IMR-90 (cell line): ENCODE data around the gene NR5A2. TPM values are rescaled to one million over a fixed set of nuclear protein-coding genes. Genes with fewer than 3 reads are reported as not detected.

ENCODE experiments used
- ATAC-seq: fragments of 200-7000 bp; cut with Tn5 transposase; 2 replicates; pipeline ENCODE4 v1.9.1; 2020; ENCODE audit warnings: low read depth, mild to moderate bottlenecking, moderate library complexity
- BruUV-seq: library from RNA; stranded (reverse); fragments of 400-500 nt; replicated peaks from 2 replicates; lab custom pipeline; 2021; lab: Mats Ljungman, UMichigan
- CTCF ChIA-PET: fragments of 300-600 bp; formaldehyde crosslinking; extraction: SDS; loops from one replicate; lab custom pipeline; 2021; ENCODE audit warnings: antibody characterized with exemption; lab: Yijun Ruan, JAX
- POLR2A ChIA-PET: fragments of 300-600 bp; sonication (Branson Sonifier 250); formaldehyde crosslinking; loops from one replicate; lab custom pipeline; 2022; ENCODE audit warnings: antibody characterized with exemption; ENCODE audit not compliant: unreplicated experiment; lab: Charles Lee
- DNase-seq: peaks from one replicate; pipeline ENCODE4 v3.0.0; 2013
- H2AFZ ChIP-seq: replicated peaks from 2 replicates; pipeline ENCODE3; 2013; ENCODE audit warnings: low read length, mild to moderate bottlenecking; ENCODE audit not compliant: poor library complexity
- H2AK5ac ChIP-seq: 2 replicates; pipeline ENCODE4 v1.6.1; 2013; ENCODE audit warnings: low read depth, low read length, inconsistent platforms
- H2AK9ac ChIP-seq: replicated peaks from 2 replicates; pipeline ENCODE3; 2013; ENCODE audit warnings: mild to moderate bottlenecking, low read depth, low read length, moderate library complexity; ENCODE audit not compliant: poor library complexity
- H2BK120ac ChIP-seq: 2 replicates; pipeline ENCODE4 v1.6.1; 2013; ENCODE audit warnings: low read depth, low read length, inconsistent platforms
- H2BK15ac ChIP-seq: 3 replicates; pipeline ENCODE4 v1.6.1; 2013; ENCODE audit warnings: low read depth, low read length, inconsistent platforms
- H2BK20ac ChIP-seq: 2 replicates; pipeline ENCODE4 v1.6.1; 2013; ENCODE audit warnings: low read depth, mild to moderate bottlenecking, inconsistent platforms, low read length, moderate library complexity
- H2BK5ac ChIP-seq: 2 replicates; pipeline ENCODE4 v1.6.1; 2013; ENCODE audit warnings: mild to moderate bottlenecking, low read depth, low read length, inconsistent platforms; ENCODE audit not compliant: poor library complexity, severe bottlenecking
- H3K14ac ChIP-seq: replicated peaks from 2 replicates; pipeline ENCODE4 v1.6.1; 2013; ENCODE audit warnings: low read depth, low read length, inconsistent platforms
- H3K18ac ChIP-seq: 2 replicates; pipeline ENCODE4 v1.6.1; 2013; ENCODE audit warnings: low read depth, low read length, control low read depth
- H3K23ac ChIP-seq: 2 replicates; pipeline ENCODE4 v1.6.1; 2013; ENCODE audit warnings: low read depth, low read length, inconsistent platforms
- H3K27ac ChIP-seq: 2 replicates; pipeline ENCODE4 v1.5.1; 2013; ENCODE audit warnings: mild to moderate bottlenecking, control low read depth, low read length; ENCODE audit not compliant: insufficient read depth
- H3K27me3 ChIP-seq: 2 replicates; pipeline ENCODE4 v1.6.1; 2013; ENCODE audit warnings: low read length; ENCODE audit not compliant: control insufficient read depth, insufficient read depth
- H3K36me3 ChIP-seq: 2 replicates; pipeline ENCODE4 v1.6.1; 2013; ENCODE audit warnings: low read length, mixed read lengths; ENCODE audit not compliant: control insufficient read depth, insufficient read depth
- H3K4ac ChIP-seq: 2 replicates; pipeline ENCODE4 v1.6.1; 2013; ENCODE audit warnings: low read depth, low read length, inconsistent platforms
- H3K4me1 ChIP-seq: 2 replicates; pipeline ENCODE4 v1.6.1; 2013; ENCODE audit warnings: low read length, mixed read lengths; ENCODE audit not compliant: control insufficient read depth, insufficient read depth
- H3K4me2 ChIP-seq: 2 replicates; pipeline ENCODE4 v1.6.1; 2013; ENCODE audit warnings: low read depth, mild to moderate bottlenecking, control low read depth, low read length, moderate library complexity
- H3K4me3 ChIP-seq: 2 replicates; pipeline ENCODE4 v1.5.1; 2013; ENCODE audit warnings: low read depth, mild to moderate bottlenecking, control low read depth, low read length, moderate library complexity; ENCODE audit not compliant: insufficient read depth
- H3K56ac ChIP-seq: 2 replicates; pipeline ENCODE4 v1.6.1; 2013; ENCODE audit warnings: low read length, inconsistent platforms; ENCODE audit not compliant: insufficient read depth; ENCODE audit errors: extremely low read depth
- H3K79me1 ChIP-seq, 2 experiments: 2 replicates each; pipeline ENCODE4 v1.6.1; 2013; ENCODE audit warnings: low read length in 2 of 2, inconsistent platforms in 1 of 2, low read depth in 1 of 2
- H3K9ac ChIP-seq: 2 replicates; pipeline ENCODE4 v1.6.1; 2013; ENCODE audit warnings: low read depth, low read length, control low read depth
- H3K9me1 ChIP-seq: 2 replicates; pipeline ENCODE4 v1.6.1; 2013; ENCODE audit warnings: low read length, inconsistent platforms; ENCODE audit not compliant: insufficient read depth
- H3K9me3 ChIP-seq: 2 replicates; pipeline ENCODE4 v1.6.1; 2013; ENCODE audit warnings: low read length; ENCODE audit not compliant: control insufficient read depth, insufficient read depth
- H4K20me1 ChIP-seq: 2 replicates; pipeline ENCODE4 v1.6.1; 2013; ENCODE audit warnings: low read length, inconsistent platforms; ENCODE audit not compliant: insufficient read depth
- H4K5ac ChIP-seq: 2 replicates; pipeline ENCODE4 v1.6.1; 2013; ENCODE audit warnings: mild to moderate bottlenecking, low read depth, low read length, control low read depth
- H4K8ac ChIP-seq, 2 experiments: 2 replicates each; pipeline ENCODE4 v1.6.1; 2013; ENCODE audit warnings: low read depth in 2 of 2, low read length in 2 of 2, control low read depth in 1 of 2, inconsistent platforms in 1 of 2
- H4K91ac ChIP-seq: 2 replicates; pipeline ENCODE4 v1.6.1; 2013; ENCODE audit warnings: low read depth, low read length, inconsistent platforms; ENCODE audit not compliant: insufficient read depth
- MXI1 ChIP-seq: IDR thresholded peaks from 2 replicates; pipeline ENCODE4 v1.6.1; 2012; ENCODE audit warnings: low read depth, mild to moderate bottlenecking, low read length, moderate library complexity, borderline replicate concordance
- POLR2A ChIP-seq: IDR thresholded peaks from 2 replicates; pipeline ENCODE4 v1.6.1; 2012; ENCODE audit warnings: mild to moderate bottlenecking, low read depth, low read length
- WGBS, 2 experiments: methylation state at CpG; one replicate each; pipeline versions ENCODE4 v1.1.5 to v1.1.7; 2013; ENCODE audit warnings: missing lambda C conversion rate in 2 of 2; ENCODE audit not compliant: insufficient read length in 1 of 2; ENCODE audit errors: extremely low coverage in 2 of 2; 5-methylcytosine and 5-hydroxymethylcytosine counted together
- dilution Hi-C: fragments of 300-500 bp; cut with HindIII; formaldehyde crosslinking; loops from one replicate; pipeline ENCODE4 v1.14.3; 2018; ENCODE audit warnings: low sequenced_read_pairs; ENCODE audit not compliant: unreplicated experiment
- in situ Hi-C: fragments of 300-500 bp; cut with MboI; formaldehyde crosslinking; loops from 3 replicates; pipeline ENCODE4 v1.14.3; 2019; ENCODE audit warnings: low sequenced_read_pairs, inconsistent platforms, mixed read lengths
- intact Hi-C: fragments of 100-400 bp; cut with micrococcal nuclease; formaldehyde crosslinking; loops from 2 replicates; pipeline ENCODE4 v1.10.0; 2022
- polyA plus RNA-seq, 3 experiments: library from polyadenylated mRNA; depleted of rRNA; stranded (reverse); fragments of >200 nt; gene quantifications; 2 replicates each; pipeline ENCODE4 v1.2.3, GENCODE V29; 2012; ENCODE audit warnings: low replicate concordance in 1 of 3
- total RNA-seq: library from RNA; depleted of rRNA; stranded (reverse); fragments of >200 nt; gene quantifications from 2 replicates; pipeline ENCODE4 v1.2.3, GENCODE V29; 2012

NR5A2 gene
- total and polyA plus RNA-seq, 2 of the 4 experiments (the other 2 are of a cell fraction) = 0.03 to 0.18 TPM

- no peak overlapping the region for H2AK5ac ChIP-seq
- no peaks in the 10 kb centered on the region for H3K4me1 ChIP-seq
- intact Hi-C loops = no loop called here
- no peak overlapping the region for H3K4me2 ChIP-seq
- no peak overlapping the region for H4K5ac ChIP-seq
- H2BK5ac ChIP-seq = no peak overlapping the region
- in situ Hi-C loops = no loop called here
- TF ChIP-seq POLR2A = no peak
- TF ChIP-seq MXI1 = no peak
- no peaks in the 10 kb centered on the region for H3K27me3 ChIP-seq
- BruUV-seq = no TSS peak
- no peak overlapping the region for H3K56ac ChIP-seq
- H3K36me3 ChIP-seq = no peaks in the 10 kb centered on the region
- H3K18ac ChIP-seq = no peak overlapping the region
- no peak overlapping the region for H3K23ac ChIP-seq
- H2AFZ ChIP-seq = no peak overlapping the region
- ChIA-PET POLR2A (no interaction called here), CTCF (no interaction called here)
- no peak overlapping the region for H4K91ac ChIP-seq
- H3K14ac ChIP-seq = no peak overlapping the region
- H3K9me3 ChIP-seq = no peaks in the 10 kb centered on the region
- H2BK120ac ChIP-seq = no peak overlapping the region
- H3K27ac ChIP-seq = no peak overlapping the region
- no CpG with 5 or more reads among the region's 7 CpGs for WGBS, 2 experiments
- H3K4ac ChIP-seq = no peak overlapping the region
- H2BK15ac ChIP-seq = no peak overlapping the region
- DNase-seq (no peak), ATAC-seq (no peak)
- H3K9me1 ChIP-seq = peaks cover 4% of the 10 kb centered on the region
- H4K8ac ChIP-seq = no peak overlapping the region
- H2AK9ac ChIP-seq = no peak overlapping the region
- H3K79me1 ChIP-seq = no peaks in the 10 kb centered on the region
- H3K4me3 ChIP-seq = no peak overlapping the region
- H3K9ac ChIP-seq = no peak overlapping the region
- H4K20me1 ChIP-seq = no peaks in the 10 kb centered on the region
- H2BK20ac ChIP-seq = no peak overlapping the region
- dilution Hi-C loops = no loop called here
Measured at GRCh38 chr1:200128081-200128480, 100.6 kb downstream of the NR5A2 start.
